WI38 (cell line): ENCODE measurements around the gene ANKS1B.

Experiments used
- H3K4me3 ChIP-seq: 2 replicates; pipeline ENCODE4 v1.5.1; 2011; ENCODE audit warnings: low read depth, mild to moderate bottlenecking, control low read depth, low read length
- CTCF ChIP-seq: IDR thresholded peaks from 2 replicates; pipeline ENCODE4 v1.5.1; 2012; ENCODE audit warnings: low read depth, mild to moderate bottlenecking, control low read depth, low read length

Gene ANKS1B

GRCh38 chr12:99920353-99920960 lies 64.3 kb downstream of the ANKS1B start:
- TF ChIP-seq CTCF: no peak
- no peak overlapping the region for H3K4me3 ChIP-seq

GRCh38 chr12:99917711-99918402 lies 66.9 kb downstream of the ANKS1B start:
- no peak overlapping the region for H3K4me3 ChIP-seq
- TF ChIP-seq CTCF: no peak

GRCh38 chr12:99916555-99916954 lies 68.2 kb downstream of the ANKS1B start:
- H3K4me3 ChIP-seq: no peak overlapping the region
- no peak for TF ChIP-seq CTCF

GRCh38 chr12:99915251-99916082 lies 69.3 kb downstream of the ANKS1B start:
- TF ChIP-seq CTCF: no peak
- H3K4me3 ChIP-seq: no peak overlapping the region

GRCh38 chr12:99914206-99914605 lies 70.5 kb downstream of the ANKS1B start:
- no peak overlapping the region for H3K4me3 ChIP-seq
- TF ChIP-seq CTCF: no peak

GRCh38 chr12:99911967-99912366 lies 72.8 kb downstream of the ANKS1B start:
- TF ChIP-seq CTCF: no peak
- H3K4me3 ChIP-seq: no peak overlapping the region; the same call in 1 of the 2 replicates

GRCh38 chr12:99911081-99911480 lies 73.7 kb downstream of the ANKS1B start:
- no peak overlapping the region for H3K4me3 ChIP-seq
- TF ChIP-seq CTCF: no peak
